Lung (tissue), 12 donors: Measurements from ENCODE around the gene NUDT4. TPM values are rescaled to one million over a fixed set of nuclear protein-coding genes. Genes with fewer than 3 reads are reported as not detected.
"Not testable (repeated sequence)": the region's sequence is repeated elsewhere in the genome, so short reads cannot be mapped to it uniquely, and the experiment has no call there.

Source experiments
- ATAC-seq: fragments of 200-7000 bp; cut with Tn5 transposase; one replicate; pipeline ENCODE4 v1.9.1; 2020; ENCODE audit warnings: moderate number of reproducible peaks; ENCODE audit not compliant: insufficient read depth, low FRiP score
- DNase-seq, 3 donors: peaks; one replicate each; pipeline ENCODE4 v3.0.0-alpha.2; 2013 to 2017
- H3K27ac ChIP-seq, 2 donors: one replicate each; pipeline ENCODE4 v1.5.1; 2013; ENCODE audit warnings: mild to moderate bottlenecking in 2 of 2, moderate library complexity in 2 of 2, control low read depth in 1 of 2, inconsistent platforms in 1 of 2, low read depth in 1 of 2, low read length in 1 of 2
- H3K27me3 ChIP-seq, 3 donors: one replicate each; pipeline ENCODE4 v1.5.1; 2013; ENCODE audit warnings: low read length in 2 of 3; ENCODE audit not compliant: control insufficient read depth in 3 of 3, insufficient read depth in 3 of 3
- H3K36me3 ChIP-seq, 4 donors: one replicate each; pipeline ENCODE4 v1.5.1; 2013; ENCODE audit warnings: low read length in 4 of 4, mild to moderate bottlenecking in 1 of 4, moderate library complexity in 1 of 4; ENCODE audit not compliant: control insufficient read depth in 4 of 4, insufficient read depth in 4 of 4
- H3K4me1 ChIP-seq, 5 donors: one replicate each; pipeline ENCODE4 v1.5.1; 2013; ENCODE audit warnings: low read length in 5 of 5, mild to moderate bottlenecking in 2 of 5, moderate library complexity in 1 of 5; ENCODE audit not compliant: control insufficient read depth in 5 of 5, insufficient read depth in 5 of 5
- H3K4me3 ChIP-seq: one replicate; pipeline ENCODE4 v1.5.1; 2013; ENCODE audit warnings: mild to moderate bottlenecking, control low read depth, moderate library complexity
- H3K9ac ChIP-seq, 2 donors: one replicate each; pipeline ENCODE4 v1.5.1; 2013; ENCODE audit warnings: low read length in 2 of 2, control low read depth in 1 of 2; ENCODE audit not compliant: insufficient read depth in 1 of 2
- H3K9me3 ChIP-seq, 4 donors: one replicate each; pipeline ENCODE4 v1.5.1; 2013; ENCODE audit warnings: low read length in 3 of 4, mild to moderate bottlenecking in 1 of 4, moderate library complexity in 1 of 4; ENCODE audit not compliant: control insufficient read depth in 4 of 4, insufficient read depth in 3 of 4
- CTCF ChIP-seq: IDR thresholded peaks from 2 replicates; pipeline ENCODE4 v1.5.1; 2012; ENCODE audit warnings: mild to moderate bottlenecking; ENCODE audit errors: control extremely low read depth, extremely low read depth
- WGBS, 2 donors: extraction: QIAGEN DNeasy Blood & Tissue Kit; methylation state at CpG; one replicate each; pipeline ENCODE4 v1.1.7; 2013; 5-methylcytosine and 5-hydroxymethylcytosine counted together
- polyA plus RNA-seq, 2 donors: library from polyadenylated mRNA; stranded (reverse); fragments of 200-250 nt; gene quantifications; one replicate each; pipeline ENCODE4 v1.2.1, GENCODE V29; 2013
- total RNA-seq, 2 donors: library from RNA; depleted of rRNA in 1 of 2; stranded (reverse); fragments of >200 nt in 1 of 2; gene quantifications; one replicate each; pipeline ENCODE4 v1.2.1, GENCODE V29; 2014 to 2021
- donor health status: control.
- donor health status: control.
- donor health status: Bipolar disorder and iron deficiency.
- donor health status: healthy.
- donor health status: DM: yes; HTN: yes; CAD: no.

NUDT4 gene
- total and polyA plus RNA-seq, 4 donors, result 20.8 to 102 (median 39.3) TPM

GRCh38 chr12:93375906-93376305 is 1.8 kb upstream of the NUDT4 start:
- Histone ChIP-seq H3K9me3 (no peaks in the 10 kb centered on the region), H3K27ac (peak overlapping the region; percentile 30 to 71), H3K4me1 (peaks cover 3 to 19% (median 6%) of the 10 kb centered on the region in 5 donors), H3K4me3 (no peak overlapping the region), H3K27me3 (no peaks in the 10 kb centered on the region), H3K36me3 (peaks cover 0 to 10% (median 0%) of the 10 kb centered on the region in 4 donors), H3K9ac (peak overlapping the region in 1 of 2 donors; percentile 99)
- ATAC-seq (no peak), DNase-seq (no peak)
- no peak for TF ChIP-seq CTCF
- WGBS, 2 donors, result 93 to 98% methylated on average over 6 of the region's 6 CpGs

GRCh38 chr12:93376436-93377251 is 1.1 kb upstream of the NUDT4 start:
- peaks cover 0 to 10% (median 0%) of the 10 kb centered on the region in 4 donors for H3K36me3 ChIP-seq
- 59 to 72% methylated on average over 10 of the region's 10 CpGs for WGBS, 2 donors
- no peaks in the 10 kb centered on the region for H3K9me3 ChIP-seq
- H3K9ac ChIP-seq, result peak overlapping the region in 1 of 2 donors; percentile 99
- DNase-seq (peak; percentile 62 to 80 (median 68)), ATAC-seq (no peak)
- peaks cover 4 to 26% (median 8%) of the 10 kb centered on the region in 5 donors for H3K4me1 ChIP-seq
- no peak for TF ChIP-seq CTCF
- H3K4me3 ChIP-seq, result no peak overlapping the region
- no peaks in the 10 kb centered on the region for H3K27me3 ChIP-seq
- H3K27ac ChIP-seq, result peak overlapping the region; percentile 71 to 83

GRCh38 chr12:93378196-93378997 is 672 bp downstream of the NUDT4 start:
- H3K9me3 ChIP-seq, ATAC-seq, H3K27me3 ChIP-seq: not testable (repeated sequence)
- Histone ChIP-seq H3K27ac (peak overlapping the region; percentile 90 to 94), H3K4me1 (peaks cover 4 to 39% (median 8%) of the 10 kb centered on the region in 5 donors), H3K36me3 (peaks cover 0 to 10% (median 0%) of the 10 kb centered on the region in 4 donors), H3K4me3 (peak overlapping the region; percentile 54), H3K9ac (peak overlapping the region; percentile 93 to 99)
- peak; percentile 67 to 83 (median 76) for DNase-seq
- WGBS, 2 donors, result 0% methylated on average over 39 to 44 of the region's 64 CpGs

- H3K36me3 ChIP-seq, result peaks cover 0 to 10% (median under 1%) of the 10 kb centered on the region in 4 donors
- H3K9ac ChIP-seq, result peak overlapping the region; percentile 93 to 99
- TF ChIP-seq CTCF, result no peak
- H3K27ac ChIP-seq, result peak overlapping the region; percentile 90 to 94
- DNase-seq (peak in 1 of 3 donors; percentile 77), ATAC-seq (no peak)
- H3K27me3 ChIP-seq, result no peaks in the 10 kb centered on the region
- peaks cover 4 to 39% (median 8%) of the 10 kb centered on the region in 5 donors for H3K4me1 ChIP-seq
- H3K4me3 ChIP-seq, result peak overlapping the region; percentile 54
- 0% methylated on average over 4 of the region's 4 CpGs for WGBS, 2 donors
- no peaks in the 10 kb centered on the region for H3K9me3 ChIP-seq
Observed at GRCh38 chr12:93378998-93379325, 1.2 kb downstream of the NUDT4 start.
